ENCODE measurements around the gene MASP2. TPM values are rescaled to one million over a fixed set of nuclear protein-coding genes. Genes with fewer than 3 reads are reported as not detected.
"Not testable (repeated sequence)": the region's sequence is repeated elsewhere in the genome, so short reads cannot be mapped to it uniquely, and the experiment has no call there.

MASP2 gene
- total RNA-seq = under 1 TPM in 1 of 2 donors, not detected in 1; 0.43 TPM

- ATAC-seq (replicated peaks) = no peak
- Mint-ChIP-seq H3K4me1 (no peaks in the 10 kb centered on the region), H3K27ac (no peak within 1 kb of the TSS), H3K27me3 (no peaks in the 10 kb centered on the region), H3K9me3 (no peaks in the 10 kb centered on the region), H3K4me3 (no peak within 1 kb of the TSS), H3K36me3 (ENCODE audit: low read depth) (no peaks in the 10 kb centered on the region)
Observed at GRCh38 chr1:11046625-11047365, at the start of gene MASP2. TSS of gene MASP2 (minus strand) at chr1:11047239. CDS start at chr1:11047207, 32 bp downstream.

- not testable (repeated sequence) for H3K27me3 Mint-ChIP-seq; H3K4me1 Mint-ChIP-seq; ATAC-seq (replicated peaks); H3K27ac Mint-ChIP-seq; H3K9me3 Mint-ChIP-seq; H3K4me3 Mint-ChIP-seq
- peaks cover 95% of the 10 kb centered on the region for H3K36me3 Mint-ChIP-seq (ENCODE audit: low read depth)
Observed at GRCh38 chr1:11083784-11084183, 36.7 kb upstream of the MASP2 start.

GRCh38 chr1:11080931-11081330 is 33.9 kb upstream of the MASP2 start:
- no peak overlapping the region for H3K4me3 Mint-ChIP-seq

GRCh38 chr1:11078631-11079030 is 31.6 kb upstream of the MASP2 start:
- ATAC-seq (replicated peaks) = no peak
- Mint-ChIP-seq H3K9me3 (no peaks in the 10 kb centered on the region), H3K27ac (peak overlapping the region; percentile 79), H3K36me3 (ENCODE audit: low read depth) (peaks cover 93% of the 10 kb centered on the region), H3K4me1 (no peaks in the 10 kb centered on the region), H3K27me3 (no peaks in the 10 kb centered on the region), H3K4me3 (no peak overlapping the region)

More at GRCh38 chr1:11080931-11081330, 33.9 kb upstream of the MASP2 start:
- ATAC-seq (replicated peaks) = no peak
- peaks cover 95% of the 10 kb centered on the region for H3K36me3 Mint-ChIP-seq (ENCODE audit: low read depth)
- H3K27ac Mint-ChIP-seq = peak overlapping the region; percentile 28
- no peaks in the 10 kb centered on the region for H3K4me1 Mint-ChIP-seq
- no peaks in the 10 kb centered on the region for H3K27me3 Mint-ChIP-seq
- no peaks in the 10 kb centered on the region for H3K9me3 Mint-ChIP-seq

DNA sequence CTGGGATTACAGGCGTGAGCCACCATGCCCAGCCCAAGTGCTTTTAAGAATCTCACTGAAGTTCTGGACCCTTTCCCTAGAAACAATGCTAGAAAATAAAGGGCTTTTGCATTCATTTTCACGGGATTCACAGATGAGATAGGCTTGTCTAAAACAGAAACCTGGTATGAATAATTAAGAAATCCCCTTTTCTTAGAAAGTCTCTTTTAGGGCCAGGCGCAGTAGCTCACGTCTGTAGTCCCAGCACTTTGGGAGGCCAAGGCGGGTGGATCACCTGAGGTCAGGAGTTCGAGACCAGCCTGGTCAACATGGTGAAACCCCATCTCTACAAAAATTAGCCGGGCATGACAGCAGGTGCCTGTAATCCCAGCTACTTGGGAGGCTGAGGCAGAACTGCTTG is 26.4 kb upstream of the MASP2 start:
- ATAC-seq (replicated peaks) = peak; percentile 66
- H3K27ac Mint-ChIP-seq, H3K9me3 Mint-ChIP-seq, H3K4me3 Mint-ChIP-seq, H3K27me3 Mint-ChIP-seq, H3K4me1 Mint-ChIP-seq: not testable (repeated sequence)
- H3K36me3 Mint-ChIP-seq (ENCODE audit: low read depth) = peaks cover 98% of the 10 kb centered on the region

GRCh38 chr1:11072216-11072917 is 25.3 kb upstream of the MASP2 start:
- no peak overlapping the region for H3K27ac Mint-ChIP-seq
- no peak for ATAC-seq (replicated peaks)
- H3K4me3 Mint-ChIP-seq = no peak overlapping the region
- H3K9me3 Mint-ChIP-seq = no peaks in the 10 kb centered on the region
- H3K36me3 Mint-ChIP-seq (ENCODE audit: low read depth) = peaks cover 98% of the 10 kb centered on the region
- H3K27me3 Mint-ChIP-seq = no peaks in the 10 kb centered on the region
- H3K4me1 Mint-ChIP-seq = peaks cover 5% of the 10 kb centered on the region

GRCh38 chr1:11071463-11072215 is 24.6 kb upstream of the MASP2 start:
- no peak overlapping the region for H3K4me3 Mint-ChIP-seq
- ATAC-seq (replicated peaks) = no peak
- peaks cover 5% of the 10 kb centered on the region for H3K4me1 Mint-ChIP-seq
- H3K9me3 Mint-ChIP-seq = no peaks in the 10 kb centered on the region
- H3K27ac Mint-ChIP-seq = peak overlapping the region; percentile 72
- H3K36me3 Mint-ChIP-seq (ENCODE audit: low read depth) = peaks cover 98% of the 10 kb centered on the region
- no peaks in the 10 kb centered on the region for H3K27me3 Mint-ChIP-seq

DNA sequence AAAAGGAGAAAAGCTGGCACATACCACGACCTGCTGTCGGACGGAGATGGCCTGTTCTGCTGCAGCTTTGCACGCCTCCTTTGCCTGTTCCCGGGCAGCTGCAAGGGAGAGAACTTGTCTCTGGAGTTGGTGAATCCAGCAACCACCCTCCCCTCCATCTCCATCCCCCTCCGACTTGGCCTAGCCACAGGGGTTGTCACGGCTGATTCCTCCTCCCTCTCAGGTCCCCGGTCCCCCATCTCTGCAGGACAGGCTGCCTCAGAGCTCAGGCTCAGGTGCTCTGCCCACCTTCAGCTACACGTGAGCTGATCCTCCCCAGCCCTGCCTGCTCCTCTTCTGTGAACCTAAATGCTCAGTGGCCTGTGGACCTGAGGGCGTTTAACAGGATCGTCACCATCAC is 23.8 kb upstream of the MASP2 start:
- H3K36me3 Mint-ChIP-seq (ENCODE audit: low read depth) = peaks cover 98% of the 10 kb centered on the region
- no peaks in the 10 kb centered on the region for H3K9me3 Mint-ChIP-seq
- peaks cover 5% of the 10 kb centered on the region for H3K4me1 Mint-ChIP-seq
- H3K27ac Mint-ChIP-seq = peak overlapping the region; percentile 72
- H3K27me3 Mint-ChIP-seq = no peaks in the 10 kb centered on the region
- no peak for ATAC-seq (replicated peaks)
- H3K4me3 Mint-ChIP-seq = no peak overlapping the region

DNA sequence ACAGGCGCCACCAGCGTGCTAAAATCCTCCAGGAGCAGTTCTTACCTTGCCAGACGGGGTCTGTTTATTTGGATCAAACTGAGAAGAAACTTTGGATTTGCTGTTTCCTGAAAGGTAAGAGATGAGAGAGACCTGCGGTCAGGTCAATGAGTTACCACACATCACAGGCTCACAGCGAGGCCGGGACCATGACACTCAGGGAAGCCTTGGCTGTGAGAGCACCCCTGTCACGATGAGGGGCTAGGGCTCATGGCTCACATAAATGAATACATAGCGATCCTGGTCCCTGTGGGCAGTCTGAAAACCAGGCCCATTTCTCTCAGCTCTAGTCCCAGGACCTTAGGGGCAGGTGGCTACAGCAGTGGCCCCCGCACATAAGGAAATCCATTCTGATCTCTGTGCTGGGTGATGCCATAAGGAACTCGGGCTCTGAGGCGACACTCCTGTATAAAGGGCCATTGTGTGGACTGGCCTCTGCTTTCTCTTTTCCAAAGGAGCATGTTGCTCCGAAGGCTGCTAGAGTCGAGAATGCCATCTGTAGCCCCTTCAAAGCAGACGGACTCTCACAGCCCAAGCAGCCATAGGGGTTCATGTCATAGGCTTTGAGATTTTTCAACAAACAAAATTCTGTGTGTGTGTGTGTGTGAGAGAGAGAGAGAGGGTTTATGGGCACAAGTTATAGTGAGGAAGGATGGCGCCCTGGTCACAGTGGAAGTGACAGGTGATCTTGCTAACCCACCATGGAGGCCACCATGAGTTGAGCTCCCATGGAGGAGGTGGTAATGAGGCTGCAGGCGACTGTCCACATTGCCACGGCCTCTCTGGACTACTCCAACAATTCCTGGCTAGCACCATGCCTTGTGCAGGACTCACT is 21.8 kb upstream of the MASP2 start:
- H3K4me1 Mint-ChIP-seq = peaks cover 5% of the 10 kb centered on the region
- H3K27me3 Mint-ChIP-seq = no peaks in the 10 kb centered on the region

GRCh38 chr1:11067716-11068599 is 20.9 kb upstream of the MASP2 start:
- no peak overlapping the region for H3K27ac Mint-ChIP-seq
- H3K9me3 Mint-ChIP-seq = no peaks in the 10 kb centered on the region
- peaks cover 10% of the 10 kb centered on the region for H3K4me1 Mint-ChIP-seq
- peaks cover 97% of the 10 kb centered on the region for H3K36me3 Mint-ChIP-seq (ENCODE audit: low read depth)
- H3K4me3 Mint-ChIP-seq = no peak overlapping the region
- H3K27me3 Mint-ChIP-seq = no peaks in the 10 kb centered on the region
- ATAC-seq (replicated peaks) = no peak

More for the DNA sequence above, 21.8 kb upstream of the MASP2 start:
- Mint-ChIP-seq H3K27ac (peak overlapping the region; percentile 78), H3K9me3 (no peaks in the 10 kb centered on the region), H3K36me3 (ENCODE audit: low read depth) (peaks cover 97% of the 10 kb centered on the region), H3K4me3 (no peak overlapping the region)
- ATAC-seq (replicated peaks) = no peak

GRCh38 chr1:11065796-11066195 is 18.8 kb upstream of the MASP2 start:
- Mint-ChIP-seq H3K36me3 (ENCODE audit: low read depth) (peaks cover 79% of the 10 kb centered on the region), H3K4me1 (peaks cover 18% of the 10 kb centered on the region), H3K27me3 (no peaks in the 10 kb centered on the region)

DNA sequence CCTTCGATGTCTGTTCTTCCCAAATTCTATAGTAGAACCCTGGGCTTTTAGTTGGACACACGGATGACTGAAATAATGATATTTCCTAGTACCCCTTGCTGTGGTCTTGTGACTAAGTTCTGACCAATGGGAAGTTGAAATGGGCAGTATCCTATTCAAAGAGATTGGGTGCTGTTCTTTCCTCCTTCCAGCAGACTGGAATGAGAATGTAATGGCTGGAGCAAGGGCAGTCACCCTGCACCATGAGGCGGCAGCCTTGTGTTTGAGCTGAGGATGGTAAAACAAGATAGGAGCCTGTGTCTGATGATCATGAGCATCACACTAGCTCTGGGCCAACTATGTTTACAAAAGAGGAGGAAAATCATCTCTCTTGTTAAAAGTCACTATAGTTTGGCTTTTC is 17.9 kb upstream of the MASP2 start:
- no peak for ATAC-seq (replicated peaks)
- no peak overlapping the region for H3K27ac Mint-ChIP-seq
- H3K4me3 Mint-ChIP-seq = no peak overlapping the region
- peaks cover 21% of the 10 kb centered on the region for H3K4me1 Mint-ChIP-seq
- H3K27me3 Mint-ChIP-seq = no peaks in the 10 kb centered on the region
- no peaks in the 10 kb centered on the region for H3K9me3 Mint-ChIP-seq
- peaks cover 70% of the 10 kb centered on the region for H3K36me3 Mint-ChIP-seq (ENCODE audit: low read depth)

More at GRCh38 chr1:11065796-11066195, 18.8 kb upstream of the MASP2 start:
- H3K9me3 Mint-ChIP-seq = no peaks in the 10 kb centered on the region
- ATAC-seq (replicated peaks) = no peak
- no peak overlapping the region for H3K27ac Mint-ChIP-seq
- H3K4me3 Mint-ChIP-seq = no peak overlapping the region

- not testable (repeated sequence) for H3K4me3 Mint-ChIP-seq; H3K9me3 Mint-ChIP-seq; ATAC-seq (replicated peaks); H3K27me3 Mint-ChIP-seq; H3K27ac Mint-ChIP-seq
- H3K4me1 Mint-ChIP-seq = peaks cover 21% of the 10 kb centered on the region
- peaks cover 65% of the 10 kb centered on the region for H3K36me3 Mint-ChIP-seq (ENCODE audit: low read depth)
Observed at GRCh38 chr1:11063937-11064537, 17.0 kb upstream of the MASP2 start.

Data from activated T-helper 17 cell treated with anti-CD3 and anti-CD28 coated beads, Interleukin-2, amount 50 U/mL, for 72 hours (primary cell).